Dendritic cell treated with granulocyte-macrophage colony-stimulating factor and Interleukin-4, amounts not matched to agents 40 ng/mL and 50 ng/mL, for 4 days (primary cell): ENCODE results near the gene MED12L.

ENCODE experiments used
- H3K27ac Mint-ChIP-seq: one replicate; pipeline ENCODE4 v1.8.0; 2022; ENCODE audit warnings: mild to moderate bottlenecking, mixed read lengths
- H3K27me3 Mint-ChIP-seq: one replicate; pipeline ENCODE4 v1.8.0; 2022; ENCODE audit warnings: mild to moderate bottlenecking, mixed read lengths
- H3K36me3 Mint-ChIP-seq: one replicate; pipeline ENCODE4 v1.8.0; 2022; ENCODE audit warnings: low read depth, mixed read lengths
- H3K4me1 Mint-ChIP-seq: one replicate; pipeline ENCODE4 v1.8.0; 2022; ENCODE audit warnings: low read depth, mixed read lengths
- H3K4me3 Mint-ChIP-seq: one replicate; pipeline ENCODE4 v1.8.0; 2022; ENCODE audit warnings: mild to moderate bottlenecking, moderate library complexity, mixed read lengths
- H3K9me3 Mint-ChIP-seq: one replicate; pipeline ENCODE4 v1.8.0; 2022; ENCODE audit warnings: mixed read lengths
- intact Hi-C: fragments of 100-400 bp; cut with micrococcal nuclease; formaldehyde crosslinking; loops from one replicate; pipeline ENCODE4 v1.15.0; 2022

MED12L gene

DNA sequence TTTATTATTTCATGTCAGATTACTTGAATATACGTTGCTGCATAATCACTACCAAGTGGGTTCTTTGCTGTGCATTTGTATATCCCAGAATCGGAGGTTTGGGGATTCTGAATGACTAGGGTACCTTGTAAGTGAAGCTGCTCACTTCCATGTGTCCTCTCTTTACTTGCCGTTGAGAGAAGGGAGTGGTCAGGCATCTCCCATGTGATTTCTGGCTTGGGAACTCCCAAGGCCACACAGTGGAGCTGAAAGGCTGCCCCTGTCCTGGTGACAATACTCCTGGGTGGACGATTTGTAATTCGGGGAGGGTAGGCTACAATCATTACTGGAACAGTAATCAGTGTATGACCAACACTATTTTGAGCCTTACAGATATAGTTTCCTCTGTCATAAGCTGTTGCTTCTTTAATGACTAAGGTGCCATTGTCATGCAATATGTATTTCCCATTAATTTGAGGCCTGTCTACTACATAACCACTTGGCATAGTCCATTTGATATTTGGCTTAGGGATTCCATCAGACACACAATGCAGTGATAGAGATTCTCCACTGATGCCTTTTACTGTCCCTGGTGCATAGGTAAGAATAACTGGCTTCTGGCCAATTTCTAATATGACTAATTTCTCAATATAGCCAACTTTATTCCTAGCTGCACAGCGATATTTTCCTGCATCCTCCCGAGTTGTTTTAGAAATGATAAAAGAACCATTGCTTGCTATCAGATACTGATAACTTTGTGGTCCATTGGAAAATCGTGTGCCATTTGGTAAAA, 351.4 kb downstream of the MED12L start:
- no peaks in the 10 kb centered on the region for H3K36me3 Mint-ChIP-seq
- no peak overlapping the region for H3K4me3 Mint-ChIP-seq
- intact Hi-C loops = loop anchor here (10.0 kb wide), 2 partner anchors 202 to 272 kb away; no protein-coding TSS in a partner anchor
- H3K9me3 Mint-ChIP-seq = no peaks in the 10 kb centered on the region
- no peaks in the 10 kb centered on the region for H3K27me3 Mint-ChIP-seq
- H3K4me1 Mint-ChIP-seq = no peaks in the 10 kb centered on the region
- H3K27ac Mint-ChIP-seq = no peak overlapping the region

DNA sequence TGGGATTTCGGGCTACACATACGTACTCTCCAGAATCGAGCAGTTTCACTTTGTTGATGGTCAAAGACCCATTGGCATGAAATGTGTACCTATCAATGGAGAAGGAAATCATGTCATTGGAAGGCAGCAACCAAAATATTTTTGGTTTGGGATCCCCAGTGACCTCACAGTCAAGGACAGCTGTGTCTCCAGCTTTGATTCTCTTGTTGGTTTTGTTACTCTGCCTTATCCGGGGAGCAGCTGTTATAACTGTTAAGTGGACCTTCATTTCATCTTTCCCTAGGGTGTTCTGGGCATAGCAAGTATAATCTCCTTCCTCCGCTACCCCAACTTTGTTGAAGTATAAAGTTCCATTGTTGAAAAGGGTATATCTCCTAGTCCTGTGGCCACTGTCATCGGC, 352.4 kb downstream of the MED12L start:
- Mint-ChIP-seq H3K27me3 (no peaks in the 10 kb centered on the region), H3K27ac (no peak overlapping the region), H3K4me3 (no peak overlapping the region), H3K36me3 (no peaks in the 10 kb centered on the region), H3K4me1 (no peaks in the 10 kb centered on the region), H3K9me3 (no peaks in the 10 kb centered on the region)
- intact Hi-C loops = loop anchor here (10.0 kb wide), 2 partner anchors 203 to 273 kb away; no protein-coding TSS in a partner anchor

GRCh38 chr3:151439652-151440125, 354.2 kb downstream of the MED12L start:
- Mint-ChIP-seq H3K4me3 (no peak overlapping the region), H3K27ac (no peak overlapping the region), H3K4me1 (no peaks in the 10 kb centered on the region), H3K27me3 (no peaks in the 10 kb centered on the region), H3K9me3 (no peaks in the 10 kb centered on the region), H3K36me3 (no peaks in the 10 kb centered on the region)
- intact Hi-C loops = loop anchor here (1.0 to 10.0 kb wide), 5 partner anchors 148 to 479 kb away; no protein-coding TSS in a partner anchor

- no peaks in the 10 kb centered on the region for H3K36me3 Mint-ChIP-seq
- no peaks in the 10 kb centered on the region for H3K27me3 Mint-ChIP-seq
- H3K27ac Mint-ChIP-seq = no peak overlapping the region
- H3K9me3 Mint-ChIP-seq = peaks cover 7% of the 10 kb centered on the region
- no peak overlapping the region for H3K4me3 Mint-ChIP-seq
- H3K4me1 Mint-ChIP-seq = peaks cover 12% of the 10 kb centered on the region
- intact Hi-C loops = no loop called here
Observed at GRCh38 chr3:151440940-151441339, 355.5 kb downstream of the MED12L start.

DNA sequence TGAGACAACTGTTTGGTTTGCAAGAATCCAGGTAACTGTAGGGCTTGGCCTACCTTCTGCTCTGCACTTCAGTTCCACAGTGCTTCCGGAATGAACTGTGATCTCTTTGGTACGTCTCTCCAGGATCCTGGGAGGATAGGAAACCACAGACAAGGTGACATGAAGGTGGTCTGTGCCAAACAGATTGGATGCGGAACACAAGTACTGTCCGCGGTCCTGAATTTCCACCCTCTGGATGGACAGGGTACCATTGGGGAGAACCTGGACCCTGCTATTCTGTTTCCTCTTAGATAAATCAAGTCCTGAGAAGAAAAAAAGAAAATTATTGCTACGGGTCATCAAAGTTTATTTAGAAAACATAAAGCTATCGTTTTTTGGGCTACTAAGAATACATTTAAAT, 358.1 kb downstream of the MED12L start:
- H3K27ac Mint-ChIP-seq = no peak overlapping the region
- intact Hi-C loops = no loop called here

DNA sequence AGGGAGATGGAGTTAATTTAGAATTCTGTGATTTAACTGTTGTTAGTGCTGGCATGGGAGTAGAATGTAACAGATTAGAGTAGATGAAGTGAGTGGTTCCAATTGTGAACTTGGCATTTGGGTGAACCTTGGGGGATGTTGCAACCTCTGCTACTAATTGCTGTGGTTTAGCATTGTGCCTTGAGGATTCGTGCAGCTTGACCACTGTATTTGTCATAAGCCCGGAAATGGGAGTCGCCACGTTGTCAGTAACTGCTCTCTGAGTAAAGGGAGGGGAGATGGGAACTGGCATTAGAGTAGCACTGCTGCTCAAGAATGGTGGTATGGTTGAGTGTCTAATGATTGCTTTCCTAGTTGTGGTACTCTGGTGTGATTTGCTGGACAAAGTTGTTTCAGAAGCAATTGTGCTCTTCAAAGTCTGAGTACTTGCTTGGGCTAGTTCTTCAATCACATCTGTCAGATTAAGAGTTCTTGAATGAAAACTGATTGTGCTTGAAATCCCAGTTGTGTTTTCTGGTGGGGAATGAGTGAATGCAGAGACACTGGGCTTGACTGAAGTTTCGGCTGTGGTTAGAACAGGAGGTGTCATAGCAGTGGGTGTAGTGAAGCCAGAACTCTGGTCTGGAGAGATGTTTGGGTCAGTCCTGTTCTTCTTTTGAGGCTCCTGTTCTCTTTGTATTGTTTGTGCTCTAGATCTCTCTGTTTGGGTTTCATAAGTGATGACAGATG, 360.0 kb downstream of the MED12L start:
- Mint-ChIP-seq H3K27ac (no peak overlapping the region), H3K27me3 (peaks cover 2% of the 10 kb centered on the region), H3K9me3 (peaks cover 15% of the 10 kb centered on the region), H3K4me3 (no peak overlapping the region), H3K36me3 (no peaks in the 10 kb centered on the region), H3K4me1 (peaks cover 21% of the 10 kb centered on the region)
- intact Hi-C loops = no loop called here

More for the DNA sequence above, 358.1 kb downstream of the MED12L start:
- Mint-ChIP-seq H3K36me3 (no peaks in the 10 kb centered on the region), H3K4me3 (no peak overlapping the region), H3K27me3 (peaks cover 2% of the 10 kb centered on the region), H3K4me1 (peaks cover 21% of the 10 kb centered on the region), H3K9me3 (peaks cover 12% of the 10 kb centered on the region)

- H3K4me3 Mint-ChIP-seq = no peak overlapping the region
- H3K27me3 Mint-ChIP-seq = peaks cover 2% of the 10 kb centered on the region
- H3K4me1 Mint-ChIP-seq = peaks cover 21% of the 10 kb centered on the region
- H3K36me3 Mint-ChIP-seq = no peaks in the 10 kb centered on the region
- intact Hi-C loops = no loop called here
- peaks cover 15% of the 10 kb centered on the region for H3K9me3 Mint-ChIP-seq
- no peak overlapping the region for H3K27ac Mint-ChIP-seq
Observed at GRCh38 chr3:151446002-151446340, 360.5 kb downstream of the MED12L start.

- Mint-ChIP-seq H3K27me3 (no peaks in the 10 kb centered on the region), H3K36me3 (no peaks in the 10 kb centered on the region), H3K27ac (no peak overlapping the region), H3K4me1 (no peaks in the 10 kb centered on the region), H3K4me3 (no peak overlapping the region), H3K9me3 (peaks cover 6% of the 10 kb centered on the region)
- intact Hi-C loops = no loop called here
Observed at GRCh38 chr3:151452368-151452767, 366.9 kb downstream of the MED12L start.

DNA sequence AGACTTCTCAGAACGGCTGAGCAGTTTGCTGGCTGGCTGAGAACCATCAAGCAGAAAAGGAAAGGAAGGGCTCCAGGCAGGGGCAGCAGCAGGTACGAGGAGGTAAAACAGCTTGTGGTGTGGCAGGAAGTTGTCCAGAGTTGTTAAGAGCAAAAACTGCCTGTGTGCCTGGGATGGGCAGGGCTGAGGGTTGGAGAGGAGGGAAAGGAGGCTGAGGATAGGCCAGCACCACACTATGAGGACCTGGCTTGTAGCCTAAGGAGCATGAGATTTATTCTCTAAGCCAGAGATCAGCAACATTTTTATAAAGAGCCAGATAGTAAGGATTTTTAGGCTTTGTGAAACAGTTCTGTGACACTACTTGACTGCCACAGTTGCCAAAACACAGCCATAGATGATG, 367.4 kb downstream of the MED12L start:
- intact Hi-C loops = no loop called here

GRCh38 chr3:151456065-151456464, 370.6 kb downstream of the MED12L start:
- no peaks in the 10 kb centered on the region for H3K9me3 Mint-ChIP-seq
- H3K27ac Mint-ChIP-seq = no peak overlapping the region
- H3K4me1 Mint-ChIP-seq = peaks cover 6% of the 10 kb centered on the region
- H3K27me3 Mint-ChIP-seq = peaks cover 15% of the 10 kb centered on the region
- intact Hi-C loops = no loop called here
- no peak overlapping the region for H3K4me3 Mint-ChIP-seq
- no peaks in the 10 kb centered on the region for H3K36me3 Mint-ChIP-seq

More for the DNA sequence above, 367.4 kb downstream of the MED12L start:
- Mint-ChIP-seq H3K4me1 (no peaks in the 10 kb centered on the region), H3K9me3 (peaks cover 6% of the 10 kb centered on the region), H3K27ac (no peak overlapping the region), H3K36me3 (no peaks in the 10 kb centered on the region), H3K4me3 (no peak overlapping the region), H3K27me3 (no peaks in the 10 kb centered on the region)

GRCh38 chr3:151459358-151459757, 373.9 kb downstream of the MED12L start:
- Mint-ChIP-seq H3K27ac (no peak overlapping the region), H3K27me3 (peaks cover 24% of the 10 kb centered on the region), H3K9me3 (no peaks in the 10 kb centered on the region), H3K4me1 (peaks cover 8% of the 10 kb centered on the region), H3K36me3 (no peaks in the 10 kb centered on the region), H3K4me3 (no peak overlapping the region)
- intact Hi-C loops = no loop called here

DNA sequence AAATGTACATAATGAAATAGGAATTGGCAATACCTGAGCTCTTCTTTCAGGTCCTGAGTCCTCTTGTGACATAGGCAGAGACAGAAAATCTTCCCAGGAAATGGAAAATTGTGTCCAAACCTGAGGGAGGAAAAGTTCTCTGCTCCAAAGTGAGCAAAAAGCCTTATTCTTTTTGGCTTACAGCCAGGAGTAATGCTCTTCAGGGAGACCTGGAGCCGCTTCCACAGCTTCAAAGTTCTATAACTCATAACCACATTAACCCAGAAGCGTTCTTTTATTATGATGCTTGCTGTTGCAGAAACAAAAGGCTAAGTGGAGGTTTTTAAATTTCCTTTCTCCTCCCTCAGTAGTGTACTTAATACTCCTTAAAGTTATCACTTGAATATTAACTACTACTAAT, 374.8 kb downstream of the MED12L start:
- Mint-ChIP-seq H3K4me1 (peaks cover 8% of the 10 kb centered on the region), H3K36me3 (no peaks in the 10 kb centered on the region), H3K9me3 (no peaks in the 10 kb centered on the region), H3K4me3 (no peak overlapping the region), H3K27ac (no peak overlapping the region), H3K27me3 (peaks cover 24% of the 10 kb centered on the region)
- intact Hi-C loops = loop anchor here (10.0 kb wide), 1 partner anchor 455 kb away; no protein-coding TSS in a partner anchor

- Mint-ChIP-seq H3K27ac (no peak within 1 kb of the TSS), H3K36me3 (no peaks in the 10 kb centered on the region), H3K27me3 (peaks cover 24% of the 10 kb centered on the region), H3K4me3 (peak within 1 kb of the TSS; percentile 74), H3K4me1 (peaks cover 8% of the 10 kb centered on the region), H3K9me3 (no peaks in the 10 kb centered on the region)
- intact Hi-C loops = loop anchor here (10.0 kb wide), 1 partner anchor 454 kb away; no protein-coding TSS in a partner anchor
Observed at GRCh38 chr3:151460774-151461450, 375.4 kb downstream of the MED12L start, which contains the start of gene IGSF10. Gene IGSF10, minus strand, starts transcription at chr3:151461061. Its CDS starts 2,352 bp downstream, at chr3:151458709.
